ENCODE measurements around the gene WDHD1. TPM values are rescaled to one million over a fixed set of nuclear protein-coding genes. Genes with fewer than 3 reads are reported as not detected.
A peak's percentile ranks its signal among the peaks of the same experiment; 100 is the strongest.

WDHD1 gene, protein sequence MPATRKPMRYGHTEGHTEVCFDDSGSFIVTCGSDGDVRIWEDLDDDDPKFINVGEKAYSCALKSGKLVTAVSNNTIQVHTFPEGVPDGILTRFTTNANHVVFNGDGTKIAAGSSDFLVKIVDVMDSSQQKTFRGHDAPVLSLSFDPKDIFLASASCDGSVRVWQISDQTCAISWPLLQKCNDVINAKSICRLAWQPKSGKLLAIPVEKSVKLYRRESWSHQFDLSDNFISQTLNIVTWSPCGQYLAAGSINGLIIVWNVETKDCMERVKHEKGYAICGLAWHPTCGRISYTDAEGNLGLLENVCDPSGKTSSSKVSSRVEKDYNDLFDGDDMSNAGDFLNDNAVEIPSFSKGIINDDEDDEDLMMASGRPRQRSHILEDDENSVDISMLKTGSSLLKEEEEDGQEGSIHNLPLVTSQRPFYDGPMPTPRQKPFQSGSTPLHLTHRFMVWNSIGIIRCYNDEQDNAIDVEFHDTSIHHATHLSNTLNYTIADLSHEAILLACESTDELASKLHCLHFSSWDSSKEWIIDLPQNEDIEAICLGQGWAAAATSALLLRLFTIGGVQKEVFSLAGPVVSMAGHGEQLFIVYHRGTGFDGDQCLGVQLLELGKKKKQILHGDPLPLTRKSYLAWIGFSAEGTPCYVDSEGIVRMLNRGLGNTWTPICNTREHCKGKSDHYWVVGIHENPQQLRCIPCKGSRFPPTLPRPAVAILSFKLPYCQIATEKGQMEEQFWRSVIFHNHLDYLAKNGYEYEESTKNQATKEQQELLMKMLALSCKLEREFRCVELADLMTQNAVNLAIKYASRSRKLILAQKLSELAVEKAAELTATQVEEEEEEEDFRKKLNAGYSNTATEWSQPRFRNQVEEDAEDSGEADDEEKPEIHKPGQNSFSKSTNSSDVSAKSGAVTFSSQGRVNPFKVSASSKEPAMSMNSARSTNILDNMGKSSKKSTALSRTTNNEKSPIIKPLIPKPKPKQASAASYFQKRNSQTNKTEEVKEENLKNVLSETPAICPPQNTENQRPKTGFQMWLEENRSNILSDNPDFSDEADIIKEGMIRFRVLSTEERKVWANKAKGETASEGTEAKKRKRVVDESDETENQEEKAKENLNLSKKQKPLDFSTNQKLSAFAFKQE
- total RNA-seq = 1 to 10 TPM; 1.0 to 5.0 (median 2.6) TPM

DNA sequence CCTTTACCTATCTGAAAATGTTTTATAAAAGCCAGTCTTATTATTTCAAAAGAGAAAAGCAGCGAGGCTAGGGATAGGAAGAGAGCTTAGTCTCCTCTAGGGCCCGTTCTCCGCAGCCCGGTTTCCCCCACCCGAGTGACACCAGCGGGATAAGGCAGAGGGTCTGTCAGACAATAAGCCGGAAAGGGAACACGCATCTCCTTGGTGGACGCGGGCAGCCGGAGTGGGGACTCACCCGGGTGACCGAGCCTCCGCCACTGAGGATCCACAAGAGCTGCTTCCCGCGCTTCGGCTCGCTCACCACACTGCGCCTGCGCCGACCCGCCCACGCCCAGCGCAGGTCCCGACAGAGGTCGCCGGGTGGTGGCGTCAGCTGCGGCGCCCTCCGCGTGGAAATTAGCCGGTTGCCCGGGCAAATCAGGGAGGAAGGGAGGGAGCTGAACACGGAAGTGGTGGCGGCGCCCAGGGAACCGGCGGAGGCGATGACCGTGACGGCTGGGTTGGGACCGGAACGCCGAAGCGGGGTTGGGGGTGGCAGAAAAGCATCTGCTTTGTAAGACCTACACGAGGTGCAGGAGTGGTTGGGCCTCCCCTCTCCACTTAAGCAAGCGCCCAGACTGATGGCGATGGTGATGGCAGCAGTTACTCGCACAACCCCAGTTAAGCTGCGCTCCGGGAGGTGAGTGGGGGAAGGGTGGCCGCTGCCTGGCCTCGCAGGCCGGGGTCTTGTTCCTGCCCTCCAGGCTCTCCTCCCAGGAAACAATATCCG is at the start of gene WDHD1, which contains the start of gene SOCS4:
Gene WDHD1, minus strand, starts transcription at position 307 of the 769 bp plus-strand sequence. CDS start 312 bp downstream, outside the sequence.
Gene SOCS4, plus strand, starts transcription at position 444 of the 769 bp plus-strand sequence. CDS start 15,806 bp downstream, outside the sequence.
- peaks cover 17 to 41% (median 21%) of the 10 kb centered on the region in 4 donors for H3K4me1 ChIP-seq
- peak within 1 kb of the TSS; percentile 77 to 90 (median 84) for H3K4me3 ChIP-seq
- no peaks in the 10 kb centered on the region for H3K36me3 ChIP-seq
- 0 to 1% methylated on average over 22 to 55 of the region's 56 CpGs for WGBS, 2 donors
- peak; percentile 99 to 100 for ATAC-seq (ENCODE audit: low FRiP score in 2 of 2)
- peak within 1 kb of the TSS; percentile 86 to 93 (median 90) for H3K27ac ChIP-seq
- TF ChIP-seq POLR2AphosphoS5 (IDR thresholded peaks at IDR 0.05) (peak; percentile 89 to 95), EP300 (IDR thresholded peaks at IDR 0.05) (no peak), POLR2A (IDR thresholded peaks at IDR 0.05) (peak; percentile 36 to 89 (median 76))
- TF ChIP-seq, protein P1, sequence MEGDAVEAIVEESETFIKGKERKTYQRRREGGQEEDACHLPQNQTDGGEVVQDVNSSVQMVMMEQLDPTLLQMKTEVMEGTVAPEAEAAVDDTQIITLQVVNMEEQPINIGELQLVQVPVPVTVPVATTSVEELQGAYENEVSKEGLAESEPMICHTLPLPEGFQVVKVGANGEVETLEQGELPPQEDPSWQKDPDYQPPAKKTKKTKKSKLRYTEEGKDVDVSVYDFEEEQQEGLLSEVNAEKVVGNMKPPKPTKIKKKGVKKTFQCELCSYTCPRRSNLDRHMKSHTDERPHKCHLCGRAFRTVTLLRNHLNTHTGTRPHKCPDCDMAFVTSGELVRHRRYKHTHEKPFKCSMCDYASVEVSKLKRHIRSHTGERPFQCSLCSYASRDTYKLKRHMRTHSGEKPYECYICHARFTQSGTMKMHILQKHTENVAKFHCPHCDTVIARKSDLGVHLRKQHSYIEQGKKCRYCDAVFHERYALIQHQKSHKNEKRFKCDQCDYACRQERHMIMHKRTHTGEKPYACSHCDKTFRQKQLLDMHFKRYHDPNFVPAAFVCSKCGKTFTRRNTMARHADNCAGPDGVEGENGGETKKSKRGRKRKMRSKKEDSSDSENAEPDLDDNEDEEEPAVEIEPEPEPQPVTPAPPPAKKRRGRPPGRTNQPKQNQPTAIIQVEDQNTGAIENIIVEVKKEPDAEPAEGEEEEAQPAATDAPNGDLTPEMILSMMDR (IDR thresholded peaks at IDR 0.05) = peak in 4 of 6 experiments; percentile 40 to 50 (median 40)
- no peaks in the 10 kb centered on the region for H3K27me3 ChIP-seq
- H3K9me3 ChIP-seq = no peaks in the 10 kb centered on the region
- DNase-seq = peak; percentile 97 to 100

DNA sequence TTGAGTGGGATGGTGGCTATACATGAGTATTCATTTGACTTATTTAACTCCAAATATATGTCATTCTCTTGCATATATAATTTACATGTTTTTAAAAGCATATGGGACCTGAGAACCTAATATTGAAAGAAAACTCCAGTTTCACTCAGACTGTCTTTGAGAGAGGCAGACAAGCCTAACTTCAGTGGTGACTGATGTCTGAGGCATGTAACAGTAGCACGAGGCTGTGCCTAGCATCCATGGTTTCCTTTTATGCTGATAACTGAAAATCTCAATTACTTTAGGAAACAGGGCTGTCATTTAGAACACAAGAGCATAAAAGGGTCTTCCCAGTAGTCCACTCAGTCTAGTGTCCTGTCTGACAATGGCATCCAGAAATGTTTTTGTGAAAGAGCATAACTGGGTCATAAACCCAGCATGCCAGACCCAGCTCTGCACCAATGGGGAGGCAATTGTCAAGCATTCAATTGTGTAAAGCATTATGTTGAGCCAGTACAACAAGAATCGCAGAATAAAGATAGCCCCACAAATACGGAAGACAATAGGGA is 48.8 kb upstream of the WDHD1 start:
- Histone ChIP-seq H3K27me3 (no peaks in the 10 kb centered on the region), H3K9me3 (no peaks in the 10 kb centered on the region), H3K4me3 (no peak overlapping the region), H3K27ac (no peak overlapping the region), H3K36me3 (no peaks in the 10 kb centered on the region), H3K4me1 (peaks cover 12 to 17% (median 15%) of the 10 kb centered on the region in 4 donors)
- ATAC-seq (ENCODE audit: low FRiP score in 2 of 2) = no peak
- TF ChIP-seq POLR2AphosphoS5 (IDR thresholded peaks at IDR 0.05) (no peak), POLR2A (IDR thresholded peaks at IDR 0.05) (no peak), EP300 (IDR thresholded peaks at IDR 0.05) (no peak)
- TF ChIP-seq, protein P1 (IDR thresholded peaks at IDR 0.05) = no peak
- 81 to 90% methylated on average over 3 of the region's 3 CpGs for WGBS, 2 donors
- DNase-seq = no peak

DNA sequence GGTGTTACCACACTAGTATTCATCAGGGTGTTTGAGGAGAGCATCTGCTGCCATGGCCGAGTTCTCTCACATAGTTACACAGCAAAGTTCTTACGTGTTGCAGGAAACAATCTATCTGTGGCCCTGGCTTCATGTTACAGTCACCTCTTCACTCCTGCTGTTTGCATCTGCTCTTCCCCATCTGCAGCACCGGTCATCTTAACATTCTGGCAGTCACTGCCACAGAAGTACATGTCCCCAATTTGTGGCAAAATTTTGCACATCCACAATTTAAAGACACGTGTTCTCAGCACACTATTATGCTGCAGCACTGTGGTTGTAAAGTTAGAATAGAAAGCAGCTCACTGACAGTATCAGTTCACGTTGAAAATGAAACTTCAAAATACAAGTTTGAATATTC is 47.8 kb upstream of the WDHD1 start:
- DNase-seq (no peak), ATAC-seq (ENCODE audit: low FRiP score in 2 of 2) (no peak)
- H3K36me3 ChIP-seq = no peaks in the 10 kb centered on the region
- 25 to 31% methylated on average over 5 of the region's 5 CpGs for WGBS, 2 donors
- H3K4me3 ChIP-seq = no peak overlapping the region
- H3K9me3 ChIP-seq = no peaks in the 10 kb centered on the region
- no peak overlapping the region for H3K27ac ChIP-seq
- peaks cover 12 to 17% (median 15%) of the 10 kb centered on the region in 4 donors for H3K4me1 ChIP-seq
- no peaks in the 10 kb centered on the region for H3K27me3 ChIP-seq
- no peak for TF ChIP-seq EP300 (IDR thresholded peaks at IDR 0.05)

DNA sequence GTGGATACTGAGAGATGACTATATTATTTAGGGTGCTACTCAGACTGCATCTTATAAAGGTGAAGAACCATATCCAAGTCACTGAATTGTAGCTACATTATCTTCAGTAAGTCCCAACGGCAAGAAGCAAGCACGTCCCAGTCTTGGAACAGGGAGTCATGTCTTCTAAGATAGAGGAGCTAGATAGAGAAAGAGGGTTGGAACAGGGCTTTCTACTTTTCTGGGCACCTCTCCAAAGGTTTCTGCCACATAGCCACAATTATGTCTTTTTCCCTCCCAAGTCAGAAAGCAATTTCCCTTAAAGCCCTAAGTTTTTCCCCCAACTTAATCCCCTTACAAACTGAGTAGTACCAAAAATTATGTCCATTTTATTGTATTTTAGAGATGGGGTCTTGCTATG is 47.0 kb upstream of the WDHD1 start:
- Histone ChIP-seq H3K4me1 (peaks cover 12 to 17% (median 15%) of the 10 kb centered on the region in 4 donors), H3K4me3 (no peak overlapping the region), H3K36me3 (no peaks in the 10 kb centered on the region), H3K9me3 (no peaks in the 10 kb centered on the region), H3K27me3 (no peaks in the 10 kb centered on the region), H3K27ac (no peak overlapping the region)
- TF ChIP-seq, protein P1 (IDR thresholded peaks at IDR 0.05) = no peak
- no peak for TF ChIP-seq POLR2AphosphoS5 (IDR thresholded peaks at IDR 0.05)
- TF ChIP-seq POLR2A (IDR thresholded peaks at IDR 0.05) = no peak
- no peak for TF ChIP-seq EP300 (IDR thresholded peaks at IDR 0.05)
- no peak for DNase-seq
- ATAC-seq (ENCODE audit: low FRiP score in 2 of 2) = no peak
- 55 to 59% methylated on average over 2 of the region's 2 CpGs for WGBS, 2 donors

Data from upper lobe of left lung (tissue), 6 donors.